NCI-H510A treated with DMSO at 0.1 percent for 48 hours (cell line): ENCODE measurements around the gene CCZ1.
"Not testable (repeated sequence)": the region's sequence is repeated elsewhere in the genome, so short reads cannot be mapped to it uniquely, and the experiment has no call there.

Experiments
- DNase-seq: peaks from one replicate; lab custom pipeline; 2025; lab: John Stamatoyannopoulos, UW

CCZ1 gene

GRCh38 chr7:5916529-5916928, 18.0 kb downstream of the CCZ1 start:
- DNase-seq, result not testable (repeated sequence)

- DNase-seq, result not testable (repeated sequence)
Observed at GRCh38 chr7:5924180-5924579, 25.6 kb downstream of the CCZ1 start.

- not testable (repeated sequence) for DNase-seq
Observed at GRCh38 chr7:5924630-5925029, 26.1 kb downstream of the CCZ1 start.

GRCh38 chr7:5926263-5926870, 27.8 kb downstream of the CCZ1 start:
- not testable (repeated sequence) for DNase-seq

- not testable (repeated sequence) for DNase-seq
Observed at GRCh38 chr7:5930290-5930689, 31.8 kb downstream of the CCZ1 start.

- DNase-seq, result not testable (repeated sequence)
Observed at GRCh38 chr7:5931250-5931649, 32.7 kb downstream of the CCZ1 start.

GRCh38 chr7:5931905-5932644, 33.5 kb downstream of the CCZ1 start:
- not testable (repeated sequence) for DNase-seq

- not testable (repeated sequence) for DNase-seq
Observed at GRCh38 chr7:5934945-5935450, 36.5 kb downstream of the CCZ1 start.

- DNase-seq, result not testable (repeated sequence)
Observed at GRCh38 chr7:5963205-5963604, 64.7 kb downstream of the CCZ1 start.

- DNase-seq, result not testable (repeated sequence)
Observed at GRCh38 chr7:5963810-5964209, 65.3 kb downstream of the CCZ1 start.

GRCh38 chr7:5970347-5970911, 71.9 kb downstream of the CCZ1 start, which contains the start of gene RSPH10B:
TSS of gene RSPH10B (minus strand) at chr7:5970689. CDS start at chr7:5967116, 3,573 bp downstream.
- not testable (repeated sequence) for DNase-seq

- not testable (repeated sequence) for DNase-seq
Observed at GRCh38 chr7:5973580-5973979, 75.0 kb downstream of the CCZ1 start.
